HepG2 (cell line): ENCODE data around the gene RNF125. TPM values are rescaled to one million over a fixed set of nuclear protein-coding genes. Genes with fewer than 3 reads are reported as not detected.

ENCODE experiments used
- CEBPB ChIP-seq: IDR thresholded peaks from 2 replicates; pipeline ENCODE4 v1.6.1; 2011; ENCODE audit warnings: low read depth, low read length, improper control_type of control experiment, borderline replicate concordance
- FOSL2 ChIP-seq: sonication (generic); formaldehyde crosslinking; IDR thresholded peaks from 2 replicates; pipeline ENCODE4 v1.4.0; 2020; ENCODE audit warnings: missing genetic modification reagents
- HOXA3 ChIP-seq: sonication (generic); formaldehyde crosslinking; IDR thresholded peaks from 2 replicates; pipeline ENCODE4 v1.5.0; 2020; ENCODE audit warnings: missing genetic modification reagents
- MED1 ChIP-seq: sonication (generic); formaldehyde crosslinking; IDR thresholded peaks from 2 replicates; pipeline ENCODE4 v1.4.0; 2020; ENCODE audit warnings: missing genetic modification reagents
- MEF2D ChIP-seq: sonication (generic); formaldehyde crosslinking; IDR thresholded peaks from 2 replicates; pipeline ENCODE4 v1.5.1; 2020; ENCODE audit warnings: mild to moderate bottlenecking, missing genetic modification reagents
- MLX ChIP-seq: IDR thresholded peaks from 2 replicates; pipeline ENCODE4 v1.6.1; 2016
- MLXIP ChIP-seq: sonication (generic); formaldehyde crosslinking; IDR thresholded peaks from 2 replicates; pipeline ENCODE4 v1.9.0; 2021; ENCODE audit warnings: missing genetic modification reagents, borderline replicate concordance
- PAX8 ChIP-seq: sonication (generic); formaldehyde crosslinking; IDR thresholded peaks from 2 replicates; pipeline ENCODE4 v1.8.0; 2022; ENCODE audit warnings: mild to moderate bottlenecking, missing genetic modification reagents, borderline replicate concordance
- POGZ ChIP-seq: sonication (generic); formaldehyde crosslinking; IDR thresholded peaks from 2 replicates; pipeline ENCODE4 v1.4.0; 2020; ENCODE audit warnings: mild to moderate bottlenecking, missing genetic modification reagents
- POLR2A ChIP-seq, 2 experiments: IDR thresholded peaks; 2 replicates each; pipeline ENCODE4 v1.6.1; 2011; ENCODE audit warnings: low read depth in 2 of 2, low read length in 2 of 2, mild to moderate bottlenecking in 1 of 2, moderate library complexity in 1 of 2; ENCODE audit not compliant: insufficient read depth in 1 of 2
- POLR2AphosphoS5 ChIP-seq: IDR thresholded peaks from 2 replicates; pipeline ENCODE4 v1.6.1; 2012; ENCODE audit warnings: low read depth, low read length
- TARDBP ChIP-seq: sonication (generic); formaldehyde crosslinking; IDR thresholded peaks from 2 replicates; pipeline ENCODE4 v1.8.0; 2022; ENCODE audit warnings: mild to moderate bottlenecking, missing genetic modification reagents
- TCF7 ChIP-seq: sonication (generic); IDR thresholded peaks from 2 replicates; pipeline ENCODE4 v1.6.1; 2016; ENCODE audit warnings: antibody characterized with exemption, low read depth
- TEAD3 ChIP-seq: optimal IDR thresholded peaks from 2 replicates; pipeline ENCODE3; 2016; ENCODE audit warnings: borderline replicate concordance
- XBP1 ChIP-seq: sonication (generic); formaldehyde crosslinking; IDR thresholded peaks from 2 replicates; pipeline ENCODE4 v1.5.0; 2020; ENCODE audit warnings: missing genetic modification reagents
- ZBTB7B ChIP-seq: sonication (generic); formaldehyde crosslinking; IDR thresholded peaks from 2 replicates; pipeline ENCODE4 v1.4.0; 2020; ENCODE audit warnings: missing genetic modification reagents
- ZFP36L1 ChIP-seq: sonication (generic); formaldehyde crosslinking; IDR thresholded peaks from 2 replicates; pipeline ENCODE4 v1.8.0; 2022; ENCODE audit warnings: mild to moderate bottlenecking, missing genetic modification reagents, moderate library complexity
- ZNF256 ChIP-seq: sonication (generic); formaldehyde crosslinking; conservative IDR thresholded peaks from 2 replicates; pipeline ENCODE4 v1.4.0; 2020; ENCODE audit warnings: missing genetic modification reagents
- ZNF331 ChIP-seq: sonication (generic); formaldehyde crosslinking; IDR thresholded peaks from 2 replicates; pipeline ENCODE4 v1.4.0; 2020; ENCODE audit warnings: missing genetic modification reagents
- ZNF350 ChIP-seq: sonication (generic); formaldehyde crosslinking; IDR thresholded peaks from 2 replicates; pipeline ENCODE4 v1.4.0; 2020; ENCODE audit warnings: mild to moderate bottlenecking, low read depth, missing genetic modification reagents, borderline replicate concordance
- ZNF468 ChIP-seq: sonication (generic); formaldehyde crosslinking; IDR thresholded peaks from 2 replicates; pipeline ENCODE4 v1.8.0; 2022; ENCODE audit warnings: mild to moderate bottlenecking, moderate library complexity, missing genetic modification reagents
- ZNF574 ChIP-seq: sonication (generic); formaldehyde crosslinking; IDR thresholded peaks from 2 replicates; pipeline ENCODE4 v1.4.0; 2020; ENCODE audit warnings: missing genetic modification reagents
- ZNF607 ChIP-seq: sonication (generic); formaldehyde crosslinking; IDR thresholded peaks from 2 replicates; pipeline ENCODE4 v1.5.1; 2020; ENCODE audit warnings: missing genetic modification reagents, mild to moderate bottlenecking, borderline replicate concordance
- ZNF724P ChIP-seq: sonication (generic); formaldehyde crosslinking; IDR thresholded peaks from 2 replicates; pipeline ENCODE4 v1.8.0; 2022; ENCODE audit warnings: missing genetic modification reagents, borderline replicate concordance
- ZNF816 ChIP-seq: sonication (generic); formaldehyde crosslinking; IDR thresholded peaks from 2 replicates; pipeline ENCODE4 v1.8.0; 2022; ENCODE audit warnings: missing genetic modification reagents, mild to moderate bottlenecking, borderline replicate concordance
- ZSCAN29 ChIP-seq: sonication (generic); formaldehyde crosslinking; conservative IDR thresholded peaks from 2 replicates; pipeline ENCODE4 v1.4.0; 2020; ENCODE audit warnings: mild to moderate bottlenecking, missing genetic modification reagents
- polyA plus RNA-seq, 8 experiments: library from polyadenylated mRNA; depleted of rRNA in 3 of 8; stranded (reverse) in 7 of 8; unstranded in 1 of 8; fragments of >200 nt; fragmentation: Illumina TruSeq in 4 of 8; extraction: Trizol in 4 of 8; gene quantifications; 2 replicates each; pipeline versions ENCODE4 v1.2.1 to v1.2.3, GENCODE V29; 2011 to 2016; ENCODE audit warnings: low read depth in 4 of 8, missing spikeins in 1 of 8, mixed read lengths in 1 of 8; ENCODE audit not compliant: insufficient read depth in 1 of 8
- total RNA-seq, 5 experiments: library from RNA; depleted of rRNA; stranded (reverse); fragments of >200 nt; fragmentation: Illumina TruSeq; extraction: Trizol; gene quantifications; 2 replicates each; pipeline ENCODE4 v1.2.3, GENCODE V29; 2016; ENCODE audit warnings: low read depth in 1 of 5

The RNF125 gene
- total and polyA plus RNA-seq, 2 of the 13 experiments (the other 11 are each of a cell fraction or from before 2014, with no cell fraction given) = 0.58 to 1.8 TPM

GRCh38 chr18:32019251-32019948 is 775 bp downstream of the RNF125 start (continued):
- peak; percentile 79 for TF ChIP-seq MED1 (CRISPR knock-in tag)
- TF ChIP-seq POGZ (CRISPR knock-in tag) = peak; percentile 23; the same call in 1 of the 2 replicates
- peak; percentile 66; the same call in 1 of the 2 replicates for TF ChIP-seq FOSL2 (CRISPR knock-in tag)
- TF ChIP-seq POLR2AphosphoS5 = peak; percentile 47; the same call in 1 of the 2 replicates
- TF ChIP-seq ZNF350 (CRISPR knock-in tag) = peak; percentile 69; the same call in 1 of the 2 replicates
- TF ChIP-seq ZNF816 (CRISPR knock-in tag) = 0 out of 2 replicates have a peak, but pooled peaks have one; percentile 12
- 0 out of 2 replicates have a peak, but pooled peaks have one; percentile 32 for TF ChIP-seq ZNF724P (CRISPR knock-in tag)
- TF ChIP-seq TEAD3 (CRISPR knock-in tag) = peak; percentile 74
- no peak for TF ChIP-seq ZNF256 (CRISPR knock-in tag)
- TF ChIP-seq TCF7 = peak; percentile 24; the same call in 1 of the 2 replicates
- TF ChIP-seq CEBPB = no peak
- TF ChIP-seq ZNF331 = peak; percentile 64
- peak; percentile 97 for TF ChIP-seq MLX (CRISPR knock-in tag)
- TF ChIP-seq ZNF574 = peak; percentile 68
- TF ChIP-seq ZNF468 (CRISPR knock-in tag) = no peak
- no peak for TF ChIP-seq MEF2D (CRISPR knock-in tag)
- no peak for TF ChIP-seq ZFP36L1 (CRISPR knock-in tag)
- TF ChIP-seq HOXA3 (CRISPR knock-in tag) = peak; percentile 75
- peak in 1 of 2 experiments; percentile 69; a peak in 2 of 4 replicates for TF ChIP-seq POLR2A (IDR thresholded peaks at IDR 0.05; ENCODE audit: insufficient read depth in 1 of 2, low read depth in 2 of 2, low read length in 2 of 2)
- TF ChIP-seq ZBTB7B (CRISPR knock-in tag) = 0 out of 2 replicates have a peak, but pooled peaks have one; percentile 4
- peak; percentile 96 for TF ChIP-seq MLXIP (CRISPR knock-in tag)
- TF ChIP-seq PAX8 (CRISPR knock-in tag) = no peak
- no peak for TF ChIP-seq XBP1
- 0 out of 2 replicates have a peak, but pooled peaks have one; percentile 38 for TF ChIP-seq TARDBP (CRISPR knock-in tag)
- TF ChIP-seq ZSCAN29 (CRISPR knock-in tag) = no peak
- no peak for TF ChIP-seq ZNF607 (CRISPR knock-in tag)
